HEK293T (cell line): ENCODE data around the gene SOX18.
A peak's percentile ranks its signal among the peaks of the same experiment; 100 is the strongest.

Source experiments
- CTCF ChIA-PET: fragments of 350-600 bp; formaldehyde crosslinking; extraction: SDS; loops from one replicate; lab custom pipeline; 2021; ENCODE audit warnings: antibody characterized with exemption, inconsistent platforms; lab: Yijun Ruan, JAX
- POLR2A ChIA-PET: fragments of 350-600 bp; formaldehyde crosslinking; extraction: SDS; loops from one replicate; lab custom pipeline; 2020; ENCODE audit warnings: antibody characterized with exemption, inconsistent platforms; lab: Yijun Ruan, JAX
- DNase-seq: peaks from one replicate; pipeline ENCODE4 v3.0.0; 2012; ENCODE audit warnings: mixed read lengths; ENCODE audit errors: extremely low spot score
- ARNT ChIP-seq: fragments of 450-650 bp; IDR thresholded peaks from 2 replicates; pipeline ENCODE4 v1.6.1; 2017; ENCODE audit warnings: mild to moderate bottlenecking
- BHLHE40 ChIP-seq: fragments of 450-650 bp; IDR thresholded peaks from 2 replicates; pipeline ENCODE4 v1.6.1; 2016; ENCODE audit warnings: mild to moderate bottlenecking, moderate library complexity, borderline replicate concordance
- CTBP1 ChIP-seq: fragments of 450-650 bp; IDR thresholded peaks from 2 replicates; pipeline ENCODE4 v1.6.1; 2016; ENCODE audit warnings: borderline replicate concordance
- ELF4 ChIP-seq: fragments of 450-650 bp; IDR thresholded peaks from 2 replicates; pipeline ENCODE4 v1.6.1; 2017; ENCODE audit warnings: antibody characterized with exemption
- FOXA1 ChIP-seq: fragments of 450-650 bp; IDR thresholded peaks from 2 replicates; pipeline ENCODE4 v1.6.1; 2016; ENCODE audit warnings: mild to moderate bottlenecking
- FOXK2 ChIP-seq: fragments of 450-650 bp; IDR thresholded peaks from 2 replicates; pipeline ENCODE4 v1.6.1; 2016; ENCODE audit warnings: mild to moderate bottlenecking
- FOXM1 ChIP-seq: fragments of 450-650 bp; IDR thresholded peaks from 2 replicates; pipeline ENCODE4 v1.6.1; 2017; ENCODE audit warnings: mild to moderate bottlenecking, borderline replicate concordance
- HDGF ChIP-seq: fragments of 450-650 bp; IDR thresholded peaks from 2 replicates; pipeline ENCODE4 v1.6.1; 2017; ENCODE audit warnings: antibody characterized with exemption, borderline replicate concordance
- L3MBTL2 ChIP-seq: fragments of 450-650 bp; conservative IDR thresholded peaks from 2 replicates; pipeline ENCODE4 v1.6.1; 2016; ENCODE audit warnings: mild to moderate bottlenecking
- LEF1 ChIP-seq: fragments of 450-650 bp; IDR thresholded peaks from 2 replicates; pipeline ENCODE4 v1.6.1; 2017; ENCODE audit warnings: mild to moderate bottlenecking, borderline replicate concordance
- NFRKB ChIP-seq: fragments of 450-650 bp; IDR thresholded peaks from 2 replicates; pipeline ENCODE4 v1.6.1; 2016; ENCODE audit warnings: mild to moderate bottlenecking, moderate library complexity
- SP1 ChIP-seq: fragments of 450-650 bp; IDR thresholded peaks from 2 replicates; pipeline ENCODE4 v1.6.1; 2017
- SUZ12 ChIP-seq: fragments of 450-650 bp; IDR thresholded peaks from 2 replicates; pipeline ENCODE4 v1.6.1; 2016; ENCODE audit warnings: mild to moderate bottlenecking
- TARDBP ChIP-seq: fragments of 450-650 bp; IDR thresholded peaks from 2 replicates; pipeline ENCODE4 v1.6.1; 2016
- ZNF384 ChIP-seq: fragments of 450-650 bp; IDR thresholded peaks from 2 replicates; pipeline ENCODE4 v1.6.1; 2016
- TF ChIP-seq, protein P1 (sequence below): fragments of 450-650 bp; IDR thresholded peaks from 2 replicates; pipeline ENCODE4 v1.6.1; 2016

The SOX18 gene

DNA sequence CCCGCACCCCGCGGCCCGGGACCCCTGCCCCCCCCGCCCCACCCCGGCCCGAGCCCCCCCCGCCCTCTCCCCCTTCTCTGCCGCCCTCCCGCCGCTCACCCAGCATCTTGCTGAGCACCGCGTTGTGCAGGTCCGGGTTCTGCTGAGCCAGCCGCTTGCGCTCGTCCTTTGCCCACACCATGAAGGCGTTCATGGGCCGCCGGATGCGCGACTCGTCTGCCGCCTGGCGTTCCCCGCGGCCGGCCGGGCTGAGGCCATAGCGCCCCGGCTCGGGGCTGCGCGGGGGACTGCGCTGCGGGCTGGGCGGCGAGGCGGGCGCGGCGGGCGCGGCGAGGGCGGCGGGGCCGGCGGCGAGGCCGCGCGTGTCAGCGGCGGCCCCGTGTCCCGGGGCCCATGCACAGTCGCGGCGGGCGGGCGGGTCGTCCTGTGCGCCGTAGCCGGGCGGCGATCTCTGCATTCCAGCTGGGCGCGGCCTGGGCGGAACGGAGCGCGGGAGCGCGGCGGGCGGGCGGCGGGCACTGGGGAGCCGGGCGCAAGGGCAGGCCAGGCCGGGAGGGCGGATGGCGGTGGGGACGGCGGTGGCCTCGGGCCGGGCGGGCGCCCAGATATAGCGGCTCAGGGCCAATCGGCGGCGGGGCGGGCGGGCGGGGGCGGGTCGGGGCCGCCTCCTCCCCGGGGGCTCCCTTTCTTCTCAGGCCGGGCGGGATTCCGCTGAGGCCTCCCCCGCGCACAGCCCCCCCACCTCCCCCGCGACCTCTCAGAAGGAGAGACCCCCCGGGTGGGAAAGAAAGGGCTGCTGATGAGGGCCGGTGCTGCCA, at the start of gene SOX18:
SOX18 (minus strand) TSS at position 580 of the 818 bp plus-strand sequence; CDS start at position 457, 123 bp downstream.
- TF ChIP-seq L3MBTL2 (no peak), ZNF384 (no peak), NFRKB (no peak), FOXK2 (no peak), HDGF (no peak), CTBP1 (no peak), SP1 (no peak), TARDBP (no peak), FOXA1 (no peak), ELF4 (no peak), LEF1 (no peak), SUZ12 (no peak), ARNT (no peak), FOXM1 (no peak), BHLHE40 (no peak)
- TF ChIP-seq, protein P1, sequence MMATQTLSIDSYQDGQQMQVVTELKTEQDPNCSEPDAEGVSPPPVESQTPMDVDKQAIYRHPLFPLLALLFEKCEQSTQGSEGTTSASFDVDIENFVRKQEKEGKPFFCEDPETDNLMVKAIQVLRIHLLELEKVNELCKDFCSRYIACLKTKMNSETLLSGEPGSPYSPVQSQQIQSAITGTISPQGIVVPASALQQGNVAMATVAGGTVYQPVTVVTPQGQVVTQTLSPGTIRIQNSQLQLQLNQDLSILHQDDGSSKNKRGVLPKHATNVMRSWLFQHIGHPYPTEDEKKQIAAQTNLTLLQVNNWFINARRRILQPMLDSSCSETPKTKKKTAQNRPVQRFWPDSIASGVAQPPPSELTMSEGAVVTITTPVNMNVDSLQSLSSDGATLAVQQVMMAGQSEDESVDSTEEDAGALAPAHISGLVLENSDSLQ: no peak
- POLR2A ChIA-PET: no interaction called here
- peak; percentile 56 for DNase-seq
- CTCF ChIA-PET: no interaction called here

DNA sequence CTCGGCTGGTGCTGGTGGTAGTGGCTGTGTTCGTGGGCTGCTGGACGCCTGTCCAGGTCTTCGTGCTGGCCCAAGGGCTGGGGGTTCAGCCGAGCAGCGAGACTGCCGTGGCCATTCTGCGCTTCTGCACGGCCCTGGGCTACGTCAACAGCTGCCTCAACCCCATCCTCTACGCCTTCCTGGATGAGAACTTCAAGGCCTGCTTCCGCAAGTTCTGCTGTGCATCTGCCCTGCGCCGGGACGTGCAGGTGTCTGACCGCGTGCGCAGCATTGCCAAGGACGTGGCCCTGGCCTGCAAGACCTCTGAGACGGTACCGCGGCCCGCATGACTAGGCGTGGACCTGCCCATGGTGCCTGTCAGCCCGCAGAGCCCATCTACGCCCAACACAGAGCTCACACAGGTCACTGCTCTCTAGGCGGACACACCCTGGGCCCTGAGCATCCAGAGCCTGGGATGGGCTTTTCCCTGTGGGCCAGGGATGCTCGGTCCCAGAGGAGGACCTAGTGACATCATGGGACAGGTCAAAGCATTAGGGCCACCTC, 49.1 kb upstream of the SOX18 start:
- no peak for TF ChIP-seq ARNT
- no peak for TF ChIP-seq LEF1
- no peak for TF ChIP-seq SP1
- no peak for TF ChIP-seq FOXA1
- no peak for TF ChIP-seq TARDBP
- TF ChIP-seq L3MBTL2: no peak
- no peak for TF ChIP-seq FOXK2
- no peak for TF ChIP-seq CTBP1
- TF ChIP-seq NFRKB: no peak
- TF ChIP-seq SUZ12: no peak
- TF ChIP-seq, protein P1: no peak
- TF ChIP-seq HDGF: no peak

DNA sequence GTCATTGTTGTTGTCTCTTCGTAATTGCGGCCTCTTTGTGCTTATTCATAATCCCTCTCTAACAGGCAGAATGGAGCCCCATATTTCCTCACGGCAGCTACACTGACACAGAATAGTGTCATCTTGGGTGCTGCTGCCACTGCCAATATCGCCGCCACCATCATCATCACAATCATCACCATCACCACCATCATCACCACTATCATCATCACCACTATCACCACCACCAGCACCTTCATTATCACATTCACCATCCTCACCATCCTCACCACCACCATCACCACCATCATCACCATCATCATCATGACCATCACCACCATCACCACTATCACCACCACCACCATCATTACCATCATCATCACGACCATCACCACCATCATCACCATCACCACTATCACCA, 47.1 kb upstream of the SOX18 start:
- DNase-seq: no peak
- no peak for TF ChIP-seq ARNT
- TF ChIP-seq L3MBTL2: no peak
- no peak for TF ChIP-seq NFRKB
- TF ChIP-seq BHLHE40: no peak
- TF ChIP-seq ZNF384: no peak
- TF ChIP-seq, protein P1: no peak
- TF ChIP-seq FOXA1: no peak
- no peak for TF ChIP-seq TARDBP
- TF ChIP-seq LEF1: no peak
- TF ChIP-seq FOXK2: no peak
- no peak for TF ChIP-seq FOXM1
- no peak for TF ChIP-seq SP1
- no peak for TF ChIP-seq ELF4
- no peak for TF ChIP-seq SUZ12
- TF ChIP-seq CTBP1: no peak
- no peak for TF ChIP-seq HDGF
- POLR2A ChIA-PET: interaction anchor here (1.2 kb wide), 1 partner anchor 34 kb away, joined by 3 read pairs; the partner anchor contains the start of gene TCEA2
- CTCF ChIA-PET: no interaction called here

More for the DNA sequence above, 49.1 kb upstream of the SOX18 start:
- POLR2A ChIA-PET: no interaction called here
- CTCF ChIA-PET: no interaction called here
- no peak for DNase-seq

DNA sequence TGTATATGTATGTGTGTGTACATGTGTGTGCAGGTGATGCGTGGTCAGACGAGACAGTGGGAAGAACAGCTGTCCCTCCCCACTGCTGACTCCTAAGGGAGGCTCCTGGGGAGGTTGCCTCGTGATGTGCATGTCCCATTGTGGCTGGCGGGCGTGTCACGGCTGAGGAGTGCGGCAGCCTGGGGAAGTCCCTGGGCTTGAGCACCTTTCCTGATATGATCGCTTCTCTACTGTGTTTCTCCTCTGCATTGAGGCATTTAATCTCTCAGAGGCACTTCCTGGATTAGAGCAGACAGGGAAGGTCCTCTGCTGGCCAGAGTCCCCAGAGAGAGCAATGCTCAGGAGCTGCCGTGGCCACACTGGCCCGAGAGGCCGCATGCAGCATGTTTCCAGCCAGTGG, 46.5 kb upstream of the SOX18 start:
- POLR2A ChIA-PET: interaction anchor here (1.2 kb wide), 1 partner anchor 33 kb away, joined by 3 read pairs; the partner anchor contains the start of gene TCEA2
- TF ChIP-seq FOXK2 (no peak), TARDBP (no peak), SUZ12 (no peak), ARNT (no peak), SP1 (no peak), L3MBTL2 (no peak), FOXA1 (no peak), ZNF384 (no peak), CTBP1 (no peak), LEF1 (no peak), BHLHE40 (no peak)
- TF ChIP-seq, protein P1: no peak
- CTCF ChIA-PET: no interaction called here
- no peak for DNase-seq

DNA sequence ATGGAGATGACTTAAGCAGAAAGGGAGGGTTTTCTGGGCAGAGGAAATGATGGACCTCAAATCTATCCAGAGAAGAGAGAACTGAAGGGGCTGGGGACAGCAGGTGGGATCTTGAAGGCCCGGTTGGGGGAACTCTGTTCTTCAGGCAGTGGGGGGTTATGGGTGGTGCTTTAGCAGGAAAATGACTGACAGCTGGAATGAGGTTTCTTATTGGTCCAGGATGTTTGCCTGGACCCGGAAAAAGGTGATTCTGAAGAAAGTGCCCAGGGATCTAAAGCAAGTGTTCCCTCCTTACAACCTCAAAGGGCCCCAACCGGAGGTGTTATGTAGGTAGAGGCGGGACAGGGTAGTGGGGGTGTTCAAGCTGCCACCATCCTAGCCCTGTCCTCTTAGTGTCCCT, 46.0 kb upstream of the SOX18 start:
- ChIA-PET POLR2A (interaction anchor here (1.2 kb wide), 1 partner anchor 33 kb away, joined by 3 read pairs; the partner anchor contains the start of gene TCEA2), CTCF (no interaction called here)
- no peak for DNase-seq
- TF ChIP-seq, protein P1: peak; percentile 73
- TF ChIP-seq SUZ12: no peak
